K562 (cell line): ENCODE measurements around the gene TIMM44. TPM values are rescaled to one million over a fixed set of nuclear protein-coding genes. Genes with fewer than 3 reads are reported as not detected.

Experiments
- HMG20A ChIP-seq: fragments of 450-650 bp; formaldehyde crosslinking; conservative IDR thresholded peaks from 2 replicates; pipeline ENCODE4 v1.4.0; 2020; ENCODE audit warnings: mild to moderate bottlenecking, mixed read lengths
- POLR2H ChIP-seq: IDR thresholded peaks from 2 replicates; pipeline ENCODE4 v1.6.1; 2016; ENCODE audit warnings: missing genetic modification characterization, low read depth, mild to moderate bottlenecking, control low read depth, missing compliant biosample characterization, moderate library complexity
- TBL1XR1 ChIP-seq, 2 experiments: IDR thresholded peaks; 2 replicates each; pipeline ENCODE4 v1.6.1; 2012; ENCODE audit warnings: improper control_type of control experiment in 2 of 2, low read length in 2 of 2, mild to moderate bottlenecking in 1 of 2
- ZFP1 ChIP-seq: fragments of 450-650 bp; formaldehyde crosslinking; IDR thresholded peaks from 2 replicates; pipeline ENCODE4 v1.4.0; 2020; ENCODE audit warnings: mild to moderate bottlenecking, mixed read lengths
- polyA plus RNA-seq, 8 experiments: library from polyadenylated mRNA; depleted of rRNA in 4 of 8; stranded (reverse) in 5 of 8; unstranded in 3 of 8; fragments of >200 nt; fragmentation: Nextera tagmentation in 2 of 8; fragmentation: Illumina TruSeq in 1 of 8; extraction: Ambion mirVana in 2 of 8; extraction: Trizol in 1 of 8; gene quantifications; 2 replicates each; pipeline versions ENCODE4 v1.2.1 to v1.2.3, GENCODE V29; 2011 to 2014; ENCODE audit warnings: inconsistent platforms in 1 of 8, missing spikeins in 1 of 8
- total RNA-seq, 7 experiments: library from RNA; depleted of rRNA in 6 of 7; stranded (reverse); fragments of >200 nt in 6 of 7; fragmentation: Illumina TruSeq in 2 of 7; extraction: Trizol in 2 of 7; gene quantifications; 2 replicates each; pipeline versions ENCODE4 v1.2.1 to v1.2.3, GENCODE V29; 2011 to 2021; ENCODE audit warnings: low replicate concordance in 1 of 7
- TF ChIP-seq, protein P1 (sequence below): fragments of 450-650 bp; IDR thresholded peaks from 2 replicates; pipeline ENCODE4 v1.6.1; 2016; ENCODE audit warnings: mild to moderate bottlenecking, moderate library complexity
- TF ChIP-seq, protein P2 (sequence below): fragments of 200-800 bp; sonication (Bioruptor generic); IDR thresholded peaks from 2 replicates; pipeline ENCODE4 v1.6.1; 2016; ENCODE audit warnings: missing genetic modification characterization, missing compliant biosample characterization
- TF ChIP-seq, protein P3 (sequence below): fragments of 250-450 bp; sonication (Bioruptor Pico); IDR thresholded peaks from 2 replicates; pipeline ENCODE4 v1.5.0; 2020; ENCODE audit warnings: mild to moderate bottlenecking

TIMM44 gene
- total and polyA plus RNA-seq, 9 of the 15 experiments (the other 6 are each of a cell fraction or from before 2014, with no cell fraction given): 10.3 to 231 (median 89.3) TPM

DNA sequence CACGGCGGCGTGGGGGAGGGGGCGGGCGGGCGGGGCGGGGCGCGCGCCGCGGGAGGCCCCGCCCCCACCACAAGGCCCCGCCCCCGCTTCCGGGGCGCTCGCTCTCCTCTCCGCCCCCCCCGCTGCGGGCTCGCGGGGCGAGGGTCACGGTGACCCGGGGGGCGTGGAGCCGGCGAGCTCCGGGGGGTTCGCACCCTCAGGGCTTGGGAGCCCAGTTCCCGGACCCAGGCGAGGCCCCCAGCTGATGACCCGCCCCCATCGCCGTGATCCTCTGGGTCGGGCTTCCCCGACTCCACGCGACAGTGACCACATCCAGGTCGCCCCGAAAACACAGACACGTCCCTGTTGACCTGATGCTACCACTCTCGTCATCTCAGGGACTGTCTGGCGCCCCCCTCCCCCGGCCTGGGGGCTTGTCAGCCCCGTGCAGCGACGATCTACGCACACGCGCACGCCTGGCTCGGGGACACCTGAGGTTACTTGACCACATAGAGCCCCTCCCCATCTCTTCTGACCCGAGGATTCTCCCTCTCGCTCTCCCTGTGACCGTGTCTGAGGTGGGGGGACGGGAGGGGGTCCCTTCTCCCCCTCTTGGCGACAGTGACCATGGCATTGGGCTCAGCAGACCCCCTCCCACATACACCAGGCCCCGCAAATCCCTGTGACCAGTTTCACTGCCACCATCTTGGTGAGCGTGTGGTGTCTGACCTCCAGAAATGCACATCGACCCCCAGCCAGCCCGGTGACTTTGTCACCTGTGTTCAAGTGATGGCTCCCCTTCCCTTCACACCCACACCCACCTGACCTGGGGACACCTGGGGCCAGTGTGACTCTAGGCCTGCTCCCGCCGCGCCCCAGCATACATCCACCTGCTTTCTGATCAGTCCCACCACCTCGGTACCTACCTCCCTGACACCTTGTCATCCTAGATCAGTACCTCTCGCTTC, 39.1 kb downstream of the TIMM44 start (continued):
- no peak for TF ChIP-seq POLR2H (tag)
- 0 out of 4 replicates have a peak, but pooled peaks of 1 of the 2 experiments have one; percentile 59 for TF ChIP-seq TBL1XR1 (IDR thresholded peaks at IDR 0.05; ENCODE audit: low read length in 2 of 2)
- no peak for TF ChIP-seq HMG20A (CRISPR knock-in tag)
- TF ChIP-seq, protein P1, sequence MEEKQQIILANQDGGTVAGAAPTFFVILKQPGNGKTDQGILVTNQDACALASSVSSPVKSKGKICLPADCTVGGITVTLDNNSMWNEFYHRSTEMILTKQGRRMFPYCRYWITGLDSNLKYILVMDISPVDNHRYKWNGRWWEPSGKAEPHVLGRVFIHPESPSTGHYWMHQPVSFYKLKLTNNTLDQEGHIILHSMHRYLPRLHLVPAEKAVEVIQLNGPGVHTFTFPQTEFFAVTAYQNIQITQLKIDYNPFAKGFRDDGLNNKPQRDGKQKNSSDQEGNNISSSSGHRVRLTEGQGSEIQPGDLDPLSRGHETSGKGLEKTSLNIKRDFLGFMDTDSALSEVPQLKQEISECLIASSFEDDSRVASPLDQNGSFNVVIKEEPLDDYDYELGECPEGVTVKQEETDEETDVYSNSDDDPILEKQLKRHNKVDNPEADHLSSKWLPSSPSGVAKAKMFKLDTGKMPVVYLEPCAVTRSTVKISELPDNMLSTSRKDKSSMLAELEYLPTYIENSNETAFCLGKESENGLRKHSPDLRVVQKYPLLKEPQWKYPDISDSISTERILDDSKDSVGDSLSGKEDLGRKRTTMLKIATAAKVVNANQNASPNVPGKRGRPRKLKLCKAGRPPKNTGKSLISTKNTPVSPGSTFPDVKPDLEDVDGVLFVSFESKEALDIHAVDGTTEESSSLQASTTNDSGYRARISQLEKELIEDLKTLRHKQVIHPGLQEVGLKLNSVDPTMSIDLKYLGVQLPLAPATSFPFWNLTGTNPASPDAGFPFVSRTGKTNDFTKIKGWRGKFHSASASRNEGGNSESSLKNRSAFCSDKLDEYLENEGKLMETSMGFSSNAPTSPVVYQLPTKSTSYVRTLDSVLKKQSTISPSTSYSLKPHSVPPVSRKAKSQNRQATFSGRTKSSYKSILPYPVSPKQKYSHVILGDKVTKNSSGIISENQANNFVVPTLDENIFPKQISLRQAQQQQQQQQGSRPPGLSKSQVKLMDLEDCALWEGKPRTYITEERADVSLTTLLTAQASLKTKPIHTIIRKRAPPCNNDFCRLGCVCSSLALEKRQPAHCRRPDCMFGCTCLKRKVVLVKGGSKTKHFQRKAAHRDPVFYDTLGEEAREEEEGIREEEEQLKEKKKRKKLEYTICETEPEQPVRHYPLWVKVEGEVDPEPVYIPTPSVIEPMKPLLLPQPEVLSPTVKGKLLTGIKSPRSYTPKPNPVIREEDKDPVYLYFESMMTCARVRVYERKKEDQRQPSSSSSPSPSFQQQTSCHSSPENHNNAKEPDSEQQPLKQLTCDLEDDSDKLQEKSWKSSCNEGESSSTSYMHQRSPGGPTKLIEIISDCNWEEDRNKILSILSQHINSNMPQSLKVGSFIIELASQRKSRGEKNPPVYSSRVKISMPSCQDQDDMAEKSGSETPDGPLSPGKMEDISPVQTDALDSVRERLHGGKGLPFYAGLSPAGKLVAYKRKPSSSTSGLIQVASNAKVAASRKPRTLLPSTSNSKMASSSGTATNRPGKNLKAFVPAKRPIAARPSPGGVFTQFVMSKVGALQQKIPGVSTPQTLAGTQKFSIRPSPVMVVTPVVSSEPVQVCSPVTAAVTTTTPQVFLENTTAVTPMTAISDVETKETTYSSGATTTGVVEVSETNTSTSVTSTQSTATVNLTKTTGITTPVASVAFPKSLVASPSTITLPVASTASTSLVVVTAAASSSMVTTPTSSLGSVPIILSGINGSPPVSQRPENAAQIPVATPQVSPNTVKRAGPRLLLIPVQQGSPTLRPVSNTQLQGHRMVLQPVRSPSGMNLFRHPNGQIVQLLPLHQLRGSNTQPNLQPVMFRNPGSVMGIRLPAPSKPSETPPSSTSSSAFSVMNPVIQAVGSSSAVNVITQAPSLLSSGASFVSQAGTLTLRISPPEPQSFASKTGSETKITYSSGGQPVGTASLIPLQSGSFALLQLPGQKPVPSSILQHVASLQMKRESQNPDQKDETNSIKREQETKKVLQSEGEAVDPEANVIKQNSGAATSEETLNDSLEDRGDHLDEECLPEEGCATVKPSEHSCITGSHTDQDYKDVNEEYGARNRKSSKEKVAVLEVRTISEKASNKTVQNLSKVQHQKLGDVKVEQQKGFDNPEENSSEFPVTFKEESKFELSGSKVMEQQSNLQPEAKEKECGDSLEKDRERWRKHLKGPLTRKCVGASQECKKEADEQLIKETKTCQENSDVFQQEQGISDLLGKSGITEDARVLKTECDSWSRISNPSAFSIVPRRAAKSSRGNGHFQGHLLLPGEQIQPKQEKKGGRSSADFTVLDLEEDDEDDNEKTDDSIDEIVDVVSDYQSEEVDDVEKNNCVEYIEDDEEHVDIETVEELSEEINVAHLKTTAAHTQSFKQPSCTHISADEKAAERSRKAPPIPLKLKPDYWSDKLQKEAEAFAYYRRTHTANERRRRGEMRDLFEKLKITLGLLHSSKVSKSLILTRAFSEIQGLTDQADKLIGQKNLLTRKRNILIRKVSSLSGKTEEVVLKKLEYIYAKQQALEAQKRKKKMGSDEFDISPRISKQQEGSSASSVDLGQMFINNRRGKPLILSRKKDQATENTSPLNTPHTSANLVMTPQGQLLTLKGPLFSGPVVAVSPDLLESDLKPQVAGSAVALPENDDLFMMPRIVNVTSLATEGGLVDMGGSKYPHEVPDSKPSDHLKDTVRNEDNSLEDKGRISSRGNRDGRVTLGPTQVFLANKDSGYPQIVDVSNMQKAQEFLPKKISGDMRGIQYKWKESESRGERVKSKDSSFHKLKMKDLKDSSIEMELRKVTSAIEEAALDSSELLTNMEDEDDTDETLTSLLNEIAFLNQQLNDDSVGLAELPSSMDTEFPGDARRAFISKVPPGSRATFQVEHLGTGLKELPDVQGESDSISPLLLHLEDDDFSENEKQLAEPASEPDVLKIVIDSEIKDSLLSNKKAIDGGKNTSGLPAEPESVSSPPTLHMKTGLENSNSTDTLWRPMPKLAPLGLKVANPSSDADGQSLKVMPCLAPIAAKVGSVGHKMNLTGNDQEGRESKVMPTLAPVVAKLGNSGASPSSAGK: no peak
- TF ChIP-seq, protein P2, sequence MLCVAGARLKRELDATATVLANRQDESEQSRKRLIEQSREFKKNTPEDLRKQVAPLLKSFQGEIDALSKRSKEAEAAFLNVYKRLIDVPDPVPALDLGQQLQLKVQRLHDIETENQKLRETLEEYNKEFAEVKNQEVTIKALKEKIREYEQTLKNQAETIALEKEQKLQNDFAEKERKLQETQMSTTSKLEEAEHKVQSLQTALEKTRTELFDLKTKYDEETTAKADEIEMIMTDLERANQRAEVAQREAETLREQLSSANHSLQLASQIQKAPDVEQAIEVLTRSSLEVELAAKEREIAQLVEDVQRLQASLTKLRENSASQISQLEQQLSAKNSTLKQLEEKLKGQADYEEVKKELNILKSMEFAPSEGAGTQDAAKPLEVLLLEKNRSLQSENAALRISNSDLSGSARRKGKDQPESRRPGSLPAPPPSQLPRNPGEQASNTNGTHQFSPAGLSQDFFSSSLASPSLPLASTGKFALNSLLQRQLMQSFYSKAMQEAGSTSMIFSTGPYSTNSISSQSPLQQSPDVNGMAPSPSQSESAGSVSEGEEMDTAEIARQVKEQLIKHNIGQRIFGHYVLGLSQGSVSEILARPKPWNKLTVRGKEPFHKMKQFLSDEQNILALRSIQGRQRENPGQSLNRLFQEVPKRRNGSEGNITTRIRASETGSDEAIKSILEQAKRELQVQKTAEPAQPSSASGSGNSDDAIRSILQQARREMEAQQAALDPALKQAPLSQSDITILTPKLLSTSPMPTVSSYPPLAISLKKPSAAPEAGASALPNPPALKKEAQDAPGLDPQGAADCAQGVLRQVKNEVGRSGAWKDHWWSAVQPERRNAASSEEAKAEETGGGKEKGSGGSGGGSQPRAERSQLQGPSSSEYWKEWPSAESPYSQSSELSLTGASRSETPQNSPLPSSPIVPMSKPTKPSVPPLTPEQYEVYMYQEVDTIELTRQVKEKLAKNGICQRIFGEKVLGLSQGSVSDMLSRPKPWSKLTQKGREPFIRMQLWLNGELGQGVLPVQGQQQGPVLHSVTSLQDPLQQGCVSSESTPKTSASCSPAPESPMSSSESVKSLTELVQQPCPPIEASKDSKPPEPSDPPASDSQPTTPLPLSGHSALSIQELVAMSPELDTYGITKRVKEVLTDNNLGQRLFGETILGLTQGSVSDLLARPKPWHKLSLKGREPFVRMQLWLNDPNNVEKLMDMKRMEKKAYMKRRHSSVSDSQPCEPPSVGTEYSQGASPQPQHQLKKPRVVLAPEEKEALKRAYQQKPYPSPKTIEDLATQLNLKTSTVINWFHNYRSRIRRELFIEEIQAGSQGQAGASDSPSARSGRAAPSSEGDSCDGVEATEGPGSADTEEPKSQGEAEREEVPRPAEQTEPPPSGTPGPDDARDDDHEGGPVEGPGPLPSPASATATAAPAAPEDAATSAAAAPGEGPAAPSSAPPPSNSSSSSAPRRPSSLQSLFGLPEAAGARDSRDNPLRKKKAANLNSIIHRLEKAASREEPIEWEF (CRISPR knock-in tag): no peak
- TF ChIP-seq ZFP1 (CRISPR knock-in tag): no peak
- TF ChIP-seq, protein P3, sequence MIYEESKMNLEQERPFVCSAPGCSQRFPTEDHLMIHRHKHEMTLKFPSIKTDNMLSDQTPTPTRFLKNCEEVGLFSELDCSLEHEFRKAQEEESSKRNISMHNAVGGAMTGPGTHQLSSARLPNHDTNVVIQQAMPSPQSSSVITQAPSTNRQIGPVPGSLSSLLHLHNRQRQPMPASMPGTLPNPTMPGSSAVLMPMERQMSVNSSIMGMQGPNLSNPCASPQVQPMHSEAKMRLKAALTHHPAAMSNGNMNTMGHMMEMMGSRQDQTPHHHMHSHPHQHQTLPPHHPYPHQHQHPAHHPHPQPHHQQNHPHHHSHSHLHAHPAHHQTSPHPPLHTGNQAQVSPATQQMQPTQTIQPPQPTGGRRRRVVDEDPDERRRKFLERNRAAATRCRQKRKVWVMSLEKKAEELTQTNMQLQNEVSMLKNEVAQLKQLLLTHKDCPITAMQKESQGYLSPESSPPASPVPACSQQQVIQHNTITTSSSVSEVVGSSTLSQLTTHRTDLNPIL (CRISPR knock-in tag): no peak
